ENCODE data around the gene HMGXB3. TPM values are rescaled to one million over a fixed set of nuclear protein-coding genes. Genes with fewer than 3 reads are reported as not detected.

Gene HMGXB3
- total RNA-seq, 2 donors from 2014 or later = 49.2 to 50.1 TPM

- no peak for TF ChIP-seq CTCF (IDR thresholded peaks at IDR 0.05)
- no peak for ATAC-seq (ENCODE audit: insufficient number of reproducible peaks, low FRiP score, low read depth)
- Histone ChIP-seq H3K36me3 (no peaks in the 10 kb centered on the region), H3K4me1 (ENCODE audit: control insufficient read depth in 1 of 2, low read depth in 2 of 2) (peaks cover 4 to 8% of the 10 kb centered on the region in 2 donors), H3K9me3 (no peaks in the 10 kb centered on the region), H3K27me3 (replicated peaks; ENCODE audit: insufficient read depth) (no peaks in the 10 kb centered on the region), H3K4me3 (no peak overlapping the region), H3K27ac (no peak overlapping the region)
- no peak for DNase-seq (ENCODE audit: low spot score)
Observed at GRCh38 chr5:150069672-150070627, 69.4 kb downstream of the HMGXB3 start.

DNA sequence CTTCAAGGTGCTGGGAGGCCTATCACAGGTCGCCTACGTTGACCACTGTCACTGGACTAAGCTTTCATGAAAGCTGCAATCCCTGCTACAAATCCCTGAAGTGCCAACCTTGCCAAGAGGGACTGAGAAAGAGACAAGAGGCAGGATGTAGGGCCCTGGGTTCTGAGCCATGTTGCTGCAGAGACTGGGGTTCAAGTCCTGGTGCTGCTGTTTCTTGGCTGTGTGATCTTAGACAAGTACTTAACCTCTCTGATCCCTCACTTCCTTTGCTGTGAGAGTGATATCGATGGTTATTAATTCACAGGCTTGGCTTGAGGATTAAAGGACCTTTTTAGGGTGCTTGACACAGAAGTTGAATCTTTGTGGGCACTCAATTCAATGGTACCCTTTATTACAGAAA, 70.3 kb downstream of the HMGXB3 start:
- Histone ChIP-seq H3K4me3 (no peak overlapping the region), H3K27ac (no peak overlapping the region), H3K27me3 (replicated peaks; ENCODE audit: insufficient read depth) (no peaks in the 10 kb centered on the region), H3K36me3 (no peaks in the 10 kb centered on the region), H3K4me1 (ENCODE audit: control insufficient read depth in 1 of 2, low read depth in 2 of 2) (peaks cover 0 to 6% of the 10 kb centered on the region in 2 donors), H3K9me3 (no peaks in the 10 kb centered on the region)
- TF ChIP-seq CTCF (IDR thresholded peaks at IDR 0.05) = no peak
- DNase-seq (ENCODE audit: low spot score) = no peak
- no peak for ATAC-seq (ENCODE audit: insufficient number of reproducible peaks, low FRiP score, low read depth)

DNA sequence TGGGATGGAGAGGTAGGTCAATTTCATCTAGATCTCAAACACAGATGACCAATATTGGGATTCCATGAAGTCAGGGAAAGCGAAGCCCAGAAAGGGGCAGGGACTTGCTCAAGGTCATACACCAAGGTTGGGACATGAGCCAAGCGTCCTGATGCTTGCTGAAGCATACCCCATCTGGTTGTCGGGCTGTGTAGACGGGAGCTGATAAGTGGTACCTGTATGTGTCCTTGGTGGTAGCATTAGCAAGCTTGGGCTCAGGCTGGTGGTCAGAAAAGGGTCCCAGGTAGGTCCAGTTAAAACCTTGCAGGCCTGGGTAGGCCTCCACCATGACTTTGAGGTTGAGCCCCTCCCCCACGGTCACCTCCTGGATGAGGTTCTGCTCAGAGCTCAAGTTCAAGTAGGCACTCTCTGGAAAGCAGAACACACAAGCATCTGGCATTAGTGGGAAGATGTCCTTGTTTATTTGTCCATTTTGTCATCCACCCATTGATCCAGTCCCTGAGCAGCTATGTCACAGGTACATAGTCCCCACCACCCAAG, 72.6 kb downstream of the HMGXB3 start:
- TF ChIP-seq CTCF (IDR thresholded peaks at IDR 0.05) = no peak
- no peak for DNase-seq (ENCODE audit: low spot score)
- ATAC-seq (ENCODE audit: insufficient number of reproducible peaks, low FRiP score, low read depth) = no peak
- Histone ChIP-seq H3K9me3 (no peaks in the 10 kb centered on the region), H3K27ac (no peak overlapping the region), H3K4me3 (no peak overlapping the region), H3K4me1 (ENCODE audit: control insufficient read depth in 1 of 2, low read depth in 2 of 2) (no peaks in the 10 kb centered on the region), H3K36me3 (no peaks in the 10 kb centered on the region), H3K27me3 (replicated peaks; ENCODE audit: insufficient read depth) (no peaks in the 10 kb centered on the region)

DNA sequence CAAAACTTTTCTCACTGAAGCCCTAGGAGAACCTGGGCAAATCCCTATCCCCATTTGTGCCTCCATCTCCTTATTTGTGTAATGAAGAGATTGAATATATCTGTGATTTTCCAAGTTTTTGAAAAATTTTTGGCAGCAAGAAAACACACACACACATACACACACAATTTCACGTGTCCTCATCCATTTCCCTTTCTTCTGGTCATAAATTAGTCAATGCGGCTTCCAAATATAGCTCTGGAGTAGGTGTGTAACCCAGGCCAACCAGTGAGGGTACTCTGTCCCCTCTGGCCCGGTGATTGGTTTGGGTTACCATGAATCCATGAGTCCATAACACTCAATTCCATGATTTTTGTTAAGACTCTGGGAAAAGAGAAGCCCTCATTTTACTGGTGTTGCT, 73.1 kb downstream of the HMGXB3 start:
- no peak for TF ChIP-seq CTCF (IDR thresholded peaks at IDR 0.05)
- ATAC-seq (ENCODE audit: insufficient number of reproducible peaks, low FRiP score, low read depth) (no peak), DNase-seq (ENCODE audit: low spot score) (no peak)
- H3K4me1 ChIP-seq (ENCODE audit: control insufficient read depth in 1 of 2, low read depth in 2 of 2) = no peaks in the 10 kb centered on the region
- no peaks in the 10 kb centered on the region for H3K36me3 ChIP-seq
- H3K27ac ChIP-seq = no peak overlapping the region
- no peaks in the 10 kb centered on the region for H3K27me3 ChIP-seq (replicated peaks; ENCODE audit: insufficient read depth)
- H3K9me3 ChIP-seq = no peaks in the 10 kb centered on the region
- H3K4me3 ChIP-seq = no peak overlapping the region

DNA sequence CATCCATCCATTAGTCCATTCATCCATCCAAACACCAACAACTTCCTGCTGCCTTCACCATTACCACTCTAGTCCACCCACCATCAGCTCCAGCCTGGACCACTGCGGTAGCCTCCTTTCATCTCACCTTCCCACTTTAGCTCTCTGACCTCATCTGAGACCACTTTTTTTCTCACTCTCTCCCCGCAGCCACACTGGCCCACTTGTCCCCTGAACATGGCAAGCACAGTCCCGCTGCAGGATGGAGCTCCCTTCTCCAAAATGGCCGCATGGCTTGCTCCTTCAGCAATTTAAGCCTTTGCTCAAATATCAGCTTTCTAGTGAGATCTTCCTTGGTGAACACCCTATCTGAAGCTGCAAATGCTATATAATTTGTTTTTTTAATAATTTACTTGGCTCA, 74.7 kb downstream of the HMGXB3 start:
- ATAC-seq (ENCODE audit: insufficient number of reproducible peaks, low FRiP score, low read depth) (no peak), DNase-seq (ENCODE audit: low spot score) (no peak)
- Histone ChIP-seq H3K9me3 (no peaks in the 10 kb centered on the region), H3K36me3 (no peaks in the 10 kb centered on the region), H3K4me1 (ENCODE audit: control insufficient read depth in 1 of 2, low read depth in 2 of 2) (no peaks in the 10 kb centered on the region), H3K27me3 (replicated peaks; ENCODE audit: insufficient read depth) (no peaks in the 10 kb centered on the region), H3K27ac (no peak overlapping the region), H3K4me3 (no peak overlapping the region)
- TF ChIP-seq CTCF (IDR thresholded peaks at IDR 0.05) = no peak
